Sigmoid colon (tissue), 4 donors: Measurements from ENCODE around the gene PACS1.

Source experiments
- CTCF ChIP-seq, 4 experiments: fragments of 450-650 bp in 3 of 4; fragments of 200-600 bp in 1 of 4; IDR thresholded peaks; one replicate each; pipeline ENCODE4 v1.5.1; 2016 to 2019; ENCODE audit warnings: antibody characterized with exemption in 4 of 4, mild to moderate bottlenecking in 3 of 4, moderate library complexity in 2 of 4
- EP300 ChIP-seq, 4 donors: sonication (generic); formaldehyde crosslinking; IDR thresholded peaks; one replicate each; pipeline ENCODE4 v1.6.1; 2017; ENCODE audit warnings: antibody characterized with exemption in 4 of 4

GRCh38 chr11:66243782-66244535 lies 173.9 kb downstream of the PACS1 start:
- TF ChIP-seq CTCF (IDR thresholded peaks at IDR 0.05), result no peak
- no peak for TF ChIP-seq EP300 (IDR thresholded peaks at IDR 0.05)
